ENCODE measurements around the gene TMED10. TPM values are rescaled to one million over a fixed set of nuclear protein-coding genes. Genes with fewer than 3 reads are reported as not detected.

Gene TMED10
- total RNA-seq, 2 donors from 2014 or later: 264 to 267 TPM

GRCh38 chr14:75196064-75196463 is 19.7 kb upstream of the TMED10 start:
- Histone ChIP-seq H3K9me3 (ENCODE audit: control insufficient read depth, low read length) (no peaks in the 10 kb centered on the region), H3K4me1 (ENCODE audit: control insufficient read depth, insufficient read depth, low read length) (peaks cover 4% of the 10 kb centered on the region), H3K27ac (ENCODE audit: low read depth, low read length) (no peak overlapping the region), H3K4me3 (ENCODE audit: low read length) (no peak overlapping the region), H3K9ac (ENCODE audit: extremely low read depth, low read length, poor library complexity, severe bottlenecking) (no peak overlapping the region), H3K36me3 (ENCODE audit: control insufficient read depth, insufficient read depth, low read length) (no peaks in the 10 kb centered on the region), H3K27me3 (ENCODE audit: control insufficient read depth, insufficient read depth, low read length, poor library complexity, severe bottlenecking) (peaks cover 13% of the 10 kb centered on the region)
- TF ChIP-seq CTCF (conservative IDR thresholded peaks at IDR 0.05): peak; percentile 44
- WGBS, 2 experiments (ENCODE audit: insufficient coverage in 1 of 2, insufficient read length in 1 of 2): 91 to 100% methylated on average over 1 to 3 of the region's 3 CpGs
- Mint-ChIP-seq H3K27ac (peak overlapping the region; percentile 15), H3K4me3 (peak overlapping the region; percentile 2), H3K9me3 (no peaks in the 10 kb centered on the region), H3K4me1 (peaks cover 30% of the 10 kb centered on the region), H3K36me3 (ENCODE audit: low read depth) (no peaks in the 10 kb centered on the region), H3K27me3 (ENCODE audit: insufficient read depth) (peaks cover 46% of the 10 kb centered on the region)
- no peak for DNase-seq

- DNase-seq: no peak
- Histone ChIP-seq H3K9me3 (ENCODE audit: control insufficient read depth, low read length) (no peaks in the 10 kb centered on the region), H3K4me3 (ENCODE audit: low read length) (no peak overlapping the region), H3K36me3 (ENCODE audit: control insufficient read depth, insufficient read depth, low read length) (no peaks in the 10 kb centered on the region), H3K27me3 (ENCODE audit: control insufficient read depth, insufficient read depth, low read length, poor library complexity, severe bottlenecking) (no peaks in the 10 kb centered on the region), H3K4me1 (ENCODE audit: control insufficient read depth, insufficient read depth, low read length) (no peaks in the 10 kb centered on the region), H3K9ac (ENCODE audit: extremely low read depth, low read length, poor library complexity, severe bottlenecking) (no peak overlapping the region), H3K27ac (ENCODE audit: low read depth, low read length) (no peak overlapping the region)
- Mint-ChIP-seq H3K9me3 (no peaks in the 10 kb centered on the region), H3K4me1 (peaks cover 2% of the 10 kb centered on the region), H3K36me3 (ENCODE audit: low read depth) (no peaks in the 10 kb centered on the region), H3K27me3 (ENCODE audit: insufficient read depth) (peaks cover 38% of the 10 kb centered on the region), H3K4me3 (no peak overlapping the region), H3K27ac (no peak overlapping the region)
- no peak for TF ChIP-seq CTCF (conservative IDR thresholded peaks at IDR 0.05)
- 95 to 96% methylated on average over 3 of the region's 3 CpGs for WGBS, 2 experiments (ENCODE audit: insufficient coverage in 1 of 2, insufficient read length in 1 of 2)
These were observed 14.7 kb upstream of the TMED10 start for GRCh38 chr14:75191100-75191499.

GRCh38 chr14:75190023-75190422 is 13.6 kb upstream of the TMED10 start:
- 95 to 100% methylated on average over 1 to 4 of the region's 4 CpGs for WGBS, 2 experiments (ENCODE audit: insufficient coverage in 1 of 2, insufficient read length in 1 of 2)
- Mint-ChIP-seq H3K9me3 (no peaks in the 10 kb centered on the region), H3K27me3 (ENCODE audit: insufficient read depth) (peaks cover 34% of the 10 kb centered on the region), H3K4me3 (no peak overlapping the region), H3K4me1 (no peaks in the 10 kb centered on the region), H3K27ac (no peak overlapping the region), H3K36me3 (ENCODE audit: low read depth) (no peaks in the 10 kb centered on the region)
- Histone ChIP-seq H3K27ac (ENCODE audit: low read depth, low read length) (no peak overlapping the region), H3K9me3 (ENCODE audit: control insufficient read depth, low read length) (no peaks in the 10 kb centered on the region), H3K9ac (ENCODE audit: extremely low read depth, low read length, poor library complexity, severe bottlenecking) (no peak overlapping the region), H3K27me3 (ENCODE audit: control insufficient read depth, insufficient read depth, low read length, poor library complexity, severe bottlenecking) (no peaks in the 10 kb centered on the region), H3K4me1 (ENCODE audit: control insufficient read depth, insufficient read depth, low read length) (no peaks in the 10 kb centered on the region), H3K4me3 (ENCODE audit: low read length) (no peak overlapping the region), H3K36me3 (ENCODE audit: control insufficient read depth, insufficient read depth, low read length) (no peaks in the 10 kb centered on the region)
- no peak for TF ChIP-seq CTCF (conservative IDR thresholded peaks at IDR 0.05)
- no peak for DNase-seq
